Stimulated activated CD8-positive, alpha-beta memory T cell treated with anti-CD3 and anti-CD28 coated beads, Interleukin-15, amount 100 ng/mL, for 4 hours (primary cell): ENCODE measurements around the gene ITK.
A peak's percentile ranks its signal among the peaks of the same experiment; 100 is the strongest.
"Not testable (repeated sequence)": the region's sequence is repeated elsewhere in the genome, so short reads cannot be mapped to it uniquely, and the experiment has no call there.

Experiments used
- DNase-seq, 2 donors: peaks; one replicate each; pipeline ENCODE4 v3.0.0-alpha.2; 2020; ENCODE audit warnings: low read depth in 2 of 2

Gene ITK

GRCh38 chr5:157168286-157168685, 12.4 kb upstream of the ITK start:
- DNase-seq, result no peak

GRCh38 chr5:157172403-157172802, 8.2 kb upstream of the ITK start:
- peak; percentile 76 to 88 for DNase-seq

GRCh38 chr5:157175071-157175612, 5.5 kb upstream of the ITK start:
- no peak for DNase-seq

- no peak for DNase-seq
Measured at GRCh38 chr5:157177953-157178352, 2.7 kb upstream of the ITK start.

- no peak for DNase-seq
Measured at GRCh38 chr5:157178966-157179365, 1.7 kb upstream of the ITK start.

- DNase-seq, result no peak
Measured at GRCh38 chr5:157182143-157182757, 1.6 kb downstream of the ITK start.

GRCh38 chr5:157184117-157184670, 3.6 kb downstream of the ITK start:
- DNase-seq, result no peak

GRCh38 chr5:157185122-157185521, 4.5 kb downstream of the ITK start:
- not testable (repeated sequence) for DNase-seq

- DNase-seq, result no peak
Measured at GRCh38 chr5:157186309-157187045, 5.8 kb downstream of the ITK start.

GRCh38 chr5:157187046-157187754, 6.6 kb downstream of the ITK start:
- no peak for DNase-seq

- no peak for DNase-seq
Measured at GRCh38 chr5:157188270-157188669, 7.6 kb downstream of the ITK start.

GRCh38 chr5:157189223-157189622, 8.6 kb downstream of the ITK start:
- DNase-seq, result no peak

- DNase-seq, result no peak
Measured at GRCh38 chr5:157193699-157194424, 13.2 kb downstream of the ITK start.

GRCh38 chr5:157196045-157196444, 15.4 kb downstream of the ITK start:
- no peak for DNase-seq

- DNase-seq, result no peak
Measured at GRCh38 chr5:157197086-157197485, 16.4 kb downstream of the ITK start.

GRCh38 chr5:157198277-157198986, 17.8 kb downstream of the ITK start:
- DNase-seq, result peak; percentile 34 to 56

- no peak for DNase-seq
Measured at GRCh38 chr5:157201857-157202256, 21.2 kb downstream of the ITK start.

GRCh38 chr5:157203417-157203816, 22.8 kb downstream of the ITK start:
- no peak for DNase-seq

- no peak for DNase-seq
Measured at GRCh38 chr5:157204765-157205164, 24.1 kb downstream of the ITK start.

- DNase-seq, result no peak
Measured at GRCh38 chr5:157205708-157206107, 25.1 kb downstream of the ITK start.

- not testable (repeated sequence) for DNase-seq
Measured at GRCh38 chr5:157210652-157211051, 30.0 kb downstream of the ITK start.
